ENCODE results near the gene RABAC1. TPM values are rescaled to one million over a fixed set of nuclear protein-coding genes. Genes with fewer than 3 reads are reported as not detected.

RABAC1 gene
- total and polyA plus RNA-seq, 2 of the 4 experiments (the other 2 are of a cell fraction): 117 to 276 TPM

- CTCF ChIA-PET: interaction anchor here (1.0 kb wide), 1 partner anchor 39 kb away, joined by 4 read pairs; no protein-coding TSS in a partner anchor
Measured at GRCh38 chr19:41995959-41996797, 37.1 kb upstream of the RABAC1 start.

More at GRCh38 chr19:41995959-41996797, 37.1 kb upstream of the RABAC1 start:
- no peak overlapping the region for H3K4ac ChIP-seq (ENCODE audit: low read depth, low read length)
- H2BK20ac ChIP-seq (ENCODE audit: low read depth, low read length): no peak overlapping the region
- H3K4me1 ChIP-seq (ENCODE audit: control insufficient read depth, insufficient read depth, low read length): no peaks in the 10 kb centered on the region
- no peak overlapping the region for H3K23ac ChIP-seq (ENCODE audit: low read depth, low read length)
- no peak overlapping the region for H2BK5ac ChIP-seq (ENCODE audit: low read depth, low read length, poor library complexity, severe bottlenecking)
- H4K8ac ChIP-seq (ENCODE audit: low read depth in 2 of 2, low read length in 2 of 2): no peak overlapping the region
- TF ChIP-seq MAZ (IDR thresholded peaks at IDR 0.05; ENCODE audit: borderline replicate concordance, low read depth, low read length) (no peak), MAFK (IDR thresholded peaks at IDR 0.05; ENCODE audit: low read depth, low read length) (no peak), USF2 (IDR thresholded peaks at IDR 0.05; ENCODE audit: low read depth, low read length) (no peak), MXI1 (IDR thresholded peaks at IDR 0.05; ENCODE audit: borderline replicate concordance, low read depth, low read length) (no peak)
- no peaks in the 10 kb centered on the region for H3K79me1 ChIP-seq (ENCODE audit: low read depth in 1 of 2, low read length in 2 of 2)
- WGBS, 2 experiments (ENCODE audit: extremely low coverage in 2 of 2, insufficient read length in 1 of 2): 55% methylated on average over 5 of the region's 12 CpGs; no CpG with 5 or more reads in 1 of the 2 experiments
- no peaks in the 10 kb centered on the region for H3K9me3 ChIP-seq (ENCODE audit: control insufficient read depth, insufficient read depth, low read length)
- peaks cover 3% of the 10 kb centered on the region; the same call in 1 of the 2 replicates for H4K20me1 ChIP-seq (ENCODE audit: insufficient read depth, low read length)
- no peak overlapping the region for H2AFZ ChIP-seq (replicated peaks; ENCODE audit: low read length, poor library complexity)
- H3K18ac ChIP-seq (ENCODE audit: low read depth, low read length): no peak overlapping the region
- no peak overlapping the region for H4K5ac ChIP-seq (ENCODE audit: low read depth, low read length)
- H3K27me3 ChIP-seq (ENCODE audit: control insufficient read depth, insufficient read depth, low read length): peaks cover 76% of the 10 kb centered on the region
- H3K36me3 ChIP-seq (ENCODE audit: control insufficient read depth, insufficient read depth, low read length): no peaks in the 10 kb centered on the region
- no peak overlapping the region for H3K56ac ChIP-seq (ENCODE audit: extremely low read depth, insufficient read depth, low read length)
- H3K4me2 ChIP-seq (ENCODE audit: low read depth, low read length): no peak overlapping the region
- dilution Hi-C loops (cut with HindIII; ENCODE audit: low sequenced_read_pairs, unreplicated experiment) (no loop called here), in situ Hi-C loops (cut with MboI; ENCODE audit: low sequenced_read_pairs) (no loop called here), intact Hi-C loops (cut with micrococcal nuclease) (no loop called here)
- no peak overlapping the region for H3K9ac ChIP-seq (ENCODE audit: low read depth, low read length)
- no TSS peak for BruUV-seq (replicated peaks)
- ATAC-seq (ENCODE audit: low read depth) (no peak), DNase-seq (no peak)
- POLR2A ChIA-PET (ENCODE audit: unreplicated experiment): no interaction called here
- no peak overlapping the region for H3K27ac ChIP-seq (ENCODE audit: insufficient read depth, low read length)
- no peak overlapping the region for H2BK15ac ChIP-seq (ENCODE audit: low read depth, low read length)
- H3K4me3 ChIP-seq (ENCODE audit: insufficient read depth, low read depth, low read length): no peak overlapping the region
- peaks cover 8% of the 10 kb centered on the region; the same call in 1 of the 2 replicates for H3K9me1 ChIP-seq (ENCODE audit: insufficient read depth, low read length)
- H4K91ac ChIP-seq (ENCODE audit: insufficient read depth, low read depth, low read length): no peak overlapping the region
- H2AK5ac ChIP-seq (ENCODE audit: low read depth, low read length): no peak overlapping the region
- no peak overlapping the region for H2AK9ac ChIP-seq (replicated peaks; ENCODE audit: low read depth, low read length, poor library complexity)
- no peak overlapping the region for H3K14ac ChIP-seq (replicated peaks; ENCODE audit: low read depth, low read length)
- H2BK120ac ChIP-seq (ENCODE audit: low read depth, low read length): no peak overlapping the region

All from IMR-90 (cell line).